Ureter (tissue), 1 donor: ENCODE measurements around the gene RPL37. TPM values are rescaled to one million over a fixed set of nuclear protein-coding genes. Genes with fewer than 3 reads are reported as not detected.
"Not testable (repeated sequence)": the region's sequence is repeated elsewhere in the genome, so short reads cannot be mapped to it uniquely, and the experiment has no call there.

Source experiments
- DNase-seq: peaks from one replicate; pipeline ENCODE4 v3.0.0-alpha.2; 2020; ENCODE audit warnings: low spot score
- total RNA-seq: library from RNA; stranded (reverse); gene quantifications from one replicate; pipeline ENCODE4 v1.2.4, GENCODE V29; 2023
- donor health status: DM: yes; HTN: yes; CAD: no.

RPL37 gene
- total RNA-seq, 1 donor from 2014 or later = 1,647 TPM

DNA sequence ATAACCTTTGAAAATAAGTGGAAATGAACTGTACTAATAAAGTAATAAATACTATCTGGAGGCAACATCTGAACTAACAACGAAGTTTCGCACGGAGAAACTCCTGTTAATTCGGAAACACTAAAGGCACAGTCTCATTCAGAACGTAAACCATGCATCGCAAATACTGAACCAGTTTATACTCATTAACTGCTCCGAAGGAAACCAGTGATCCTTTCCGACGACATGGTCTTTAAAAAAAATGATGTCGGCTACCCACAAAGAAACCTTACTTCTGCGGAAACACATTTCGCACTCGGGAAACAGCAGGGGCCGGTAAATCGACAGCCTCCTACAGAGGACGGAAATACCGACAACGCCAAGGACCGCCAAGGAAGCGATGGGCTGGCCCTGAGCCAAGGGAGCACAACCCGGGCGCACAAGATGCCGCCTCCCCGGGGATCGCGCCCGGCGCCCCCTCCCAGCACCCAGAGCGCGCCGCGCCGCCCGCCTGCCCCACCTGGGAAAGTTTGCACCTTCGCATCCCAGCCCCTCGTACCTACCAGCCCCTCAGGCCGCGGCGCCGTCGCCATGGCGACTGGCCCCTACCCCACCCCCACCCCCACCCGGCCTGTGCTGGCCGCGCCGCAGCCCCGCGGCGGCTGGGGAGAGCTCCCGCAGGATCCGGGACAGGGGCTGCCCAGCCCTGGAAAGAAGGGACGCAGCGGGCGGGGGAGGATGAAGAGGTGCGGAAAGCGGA lies 37.6 kb downstream of the RPL37 start:
- peak; percentile 80 for DNase-seq

DNA sequence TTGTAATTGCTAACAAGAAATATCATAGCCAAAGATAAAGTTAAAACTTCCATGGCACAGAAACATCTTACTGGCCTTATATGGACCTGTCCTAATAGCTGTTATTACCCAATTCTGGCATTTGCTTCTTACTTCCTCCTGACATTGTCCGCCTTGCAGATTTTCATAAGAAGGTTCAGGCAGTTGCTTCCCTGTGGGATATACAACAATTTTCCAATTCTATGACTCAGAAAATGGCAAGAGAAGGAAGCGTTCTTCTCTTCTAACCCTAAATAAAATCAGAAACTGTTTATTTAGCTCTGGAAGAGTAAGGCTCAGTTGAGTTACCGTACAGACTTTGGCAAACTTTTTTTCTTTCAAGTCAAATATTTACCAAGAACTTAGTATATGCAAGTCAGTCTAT lies 38.5 kb downstream of the RPL37 start:
- DNase-seq = no peak

DNA sequence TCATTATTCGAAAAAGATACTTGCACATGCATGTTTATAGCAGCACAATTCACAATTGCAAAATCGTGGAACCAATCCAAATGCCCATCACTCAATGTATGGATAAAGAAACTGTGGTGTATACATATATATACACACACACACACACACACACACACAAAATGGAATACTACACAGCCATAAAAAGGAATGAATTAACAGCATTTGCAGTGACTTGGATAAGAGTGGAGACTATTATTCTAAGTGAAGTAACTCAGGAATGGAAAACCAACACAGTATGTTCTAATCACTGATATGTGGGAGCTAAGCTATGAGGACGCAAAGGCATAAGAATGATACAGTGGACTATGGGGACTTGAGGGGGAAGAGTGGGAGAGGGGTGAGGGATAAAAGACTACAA lies 40.1 kb downstream of the RPL37 start:
- not testable (repeated sequence) for DNase-seq

DNA sequence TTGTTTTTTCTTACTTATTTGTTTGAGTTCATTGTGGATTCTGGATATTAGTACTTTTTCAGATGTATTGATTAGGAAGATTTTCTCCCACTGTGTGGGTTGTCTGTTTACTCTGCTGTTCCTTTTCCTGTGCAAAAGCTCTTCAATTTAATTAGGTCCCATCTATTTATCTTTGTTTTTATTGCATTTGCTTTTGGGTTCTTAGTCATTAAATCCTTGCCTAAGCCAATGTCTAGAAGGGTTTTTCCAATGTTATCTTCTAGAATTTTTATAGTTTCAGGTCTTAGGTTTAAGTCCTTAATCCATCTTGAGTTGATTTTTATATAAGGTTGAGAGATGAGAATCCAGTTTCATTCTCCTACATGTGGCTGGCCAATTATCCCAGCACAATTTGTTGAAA lies 40.7 kb downstream of the RPL37 start:
- not testable (repeated sequence) for DNase-seq

DNA sequence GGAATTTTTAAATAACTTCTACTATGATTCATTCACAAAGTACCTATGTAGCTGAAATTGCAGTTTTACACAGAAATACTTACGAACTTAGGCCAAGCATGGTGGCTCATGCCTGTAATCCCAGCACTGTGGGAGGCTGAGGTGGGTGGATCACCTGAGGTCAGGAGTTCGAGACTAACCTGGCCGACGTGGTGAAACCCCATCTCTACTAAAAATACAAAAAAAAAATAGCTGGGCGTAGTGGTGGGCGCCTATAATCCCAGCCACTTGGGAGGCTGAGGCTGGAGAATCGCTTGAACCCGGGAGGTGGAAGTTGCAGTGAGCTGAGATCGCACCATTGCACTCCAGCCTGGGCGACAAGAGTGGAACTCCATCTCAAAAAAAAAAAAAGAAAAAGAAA lies 42.3 kb downstream of the RPL37 start:
- not testable (repeated sequence) for DNase-seq

DNA sequence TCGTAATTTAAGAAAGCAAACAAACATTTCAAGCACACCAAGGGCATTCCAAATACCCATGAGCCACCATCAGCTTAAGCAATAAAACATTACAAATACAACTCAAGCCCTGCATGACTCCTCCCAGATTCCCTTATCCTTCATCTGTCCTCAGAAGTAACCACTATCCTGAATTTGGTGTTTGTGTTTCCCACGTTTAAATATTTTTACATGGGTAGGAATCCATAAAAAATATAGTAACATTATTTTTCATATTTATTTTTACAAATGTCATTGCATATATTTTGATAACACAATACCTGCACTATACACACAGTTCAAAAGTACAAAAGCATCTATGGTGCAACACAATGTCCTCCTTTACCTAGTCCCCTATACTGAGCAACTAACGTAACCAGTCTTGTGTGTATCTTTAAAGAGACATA lies 43.3 kb downstream of the RPL37 start:
- no peak for DNase-seq

DNA sequence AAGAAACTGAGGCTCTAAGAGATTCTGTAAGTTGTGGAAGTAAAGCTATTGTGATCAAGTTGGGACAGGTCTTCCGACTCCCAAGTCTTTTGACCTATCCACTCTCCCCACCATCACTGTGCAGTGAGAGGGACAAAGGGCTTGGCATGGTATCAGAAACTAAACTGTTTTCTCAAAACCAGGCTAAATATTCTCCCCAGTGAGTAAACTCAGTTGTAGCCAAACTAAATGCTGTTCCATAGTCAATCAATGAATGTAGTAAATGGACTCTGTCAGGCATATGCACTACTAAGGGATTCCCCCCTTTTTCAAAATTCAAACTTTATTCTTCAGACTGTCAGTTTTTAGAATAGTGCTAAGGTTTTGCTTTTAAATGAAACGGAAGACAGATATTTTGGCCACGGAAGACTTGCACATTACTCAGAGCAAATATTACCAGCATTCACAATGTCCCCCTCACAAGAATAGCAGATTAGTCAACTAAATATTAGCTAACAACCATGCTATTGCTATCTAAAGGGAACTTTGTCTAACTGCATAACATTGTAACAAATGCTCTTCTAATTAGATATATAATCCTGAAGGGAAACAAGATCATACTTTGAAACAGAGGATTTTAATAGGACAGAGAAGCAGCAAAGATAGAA lies 44.0 kb downstream of the RPL37 start:
- DNase-seq = no peak

DNA sequence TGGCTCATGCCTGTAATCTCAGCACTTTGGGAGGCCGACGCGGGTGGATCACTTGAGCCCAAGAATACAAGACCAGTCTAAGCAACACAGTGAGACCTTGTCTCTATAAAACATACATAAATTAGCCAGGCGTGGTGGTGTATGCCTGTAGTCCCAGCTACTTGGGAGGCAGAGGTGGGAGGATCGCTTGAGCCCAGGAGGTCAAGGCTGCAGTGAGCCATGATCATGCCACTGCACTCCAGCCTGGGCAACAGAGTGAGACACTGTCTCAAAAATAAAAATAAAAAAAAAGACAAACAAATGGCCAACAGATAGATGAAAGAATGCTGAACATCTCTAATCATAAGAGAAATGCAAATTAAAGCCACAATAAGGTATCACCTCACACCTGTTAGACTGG lies 46.1 kb downstream of the RPL37 start:
- not testable (repeated sequence) for DNase-seq

DNA sequence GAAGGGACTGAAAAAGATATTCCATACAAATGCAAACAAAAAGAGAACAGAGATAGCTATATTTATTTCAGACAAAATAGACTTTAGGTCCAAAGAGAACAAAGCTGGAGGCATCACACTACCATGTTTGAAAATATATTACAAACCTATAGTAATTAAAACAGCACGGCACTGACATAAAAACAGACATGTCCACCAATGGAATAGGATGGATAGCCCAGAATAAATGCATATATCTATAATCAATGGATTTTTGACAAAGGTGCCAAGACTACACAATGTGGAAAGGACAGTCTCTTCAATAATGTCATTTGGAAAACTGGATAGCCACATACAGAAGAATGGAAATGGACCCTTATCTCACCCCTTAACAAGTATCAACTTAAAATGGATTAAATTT lies 47.0 kb downstream of the RPL37 start:
- no peak for DNase-seq

DNA sequence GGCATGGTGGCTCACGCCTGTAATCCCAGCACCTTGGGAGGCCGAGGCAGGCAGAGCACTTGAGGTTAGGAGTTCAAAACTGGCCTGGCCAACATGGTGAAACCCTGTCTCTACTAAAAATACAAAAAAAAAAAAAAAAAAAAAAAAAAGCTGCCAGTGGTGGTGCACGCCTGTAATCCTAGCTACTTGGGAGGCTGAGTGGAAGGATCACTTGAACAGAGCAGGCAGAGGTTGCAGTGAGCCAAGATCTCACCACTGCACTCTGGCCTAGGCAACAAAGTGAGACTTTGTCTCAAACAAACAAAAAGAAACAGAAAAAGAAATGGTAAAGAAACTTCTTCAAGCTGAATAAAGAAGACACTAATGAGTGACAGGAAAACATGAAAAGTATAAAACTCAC lies 48.4 kb downstream of the RPL37 start:
- DNase-seq = not testable (repeated sequence)

DNA sequence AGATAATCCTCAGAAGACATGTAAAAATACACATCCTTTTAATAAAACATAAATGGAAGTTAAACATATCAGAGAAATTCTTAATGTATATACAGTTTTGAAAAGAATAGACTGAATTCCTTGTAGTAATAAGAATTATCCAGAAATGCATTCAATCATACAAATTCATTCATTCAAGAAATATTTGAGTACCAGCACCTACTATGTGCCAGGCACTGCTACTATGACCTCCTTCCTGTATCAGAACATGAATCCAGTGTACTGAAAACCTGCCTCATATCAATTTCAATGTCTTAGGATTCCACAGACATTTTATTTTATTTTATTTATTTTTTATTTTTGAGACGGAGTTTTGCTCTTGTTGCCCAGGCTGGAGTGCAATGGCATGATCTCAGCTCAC lies 50.1 kb downstream of the RPL37 start:
- DNase-seq = no peak

DNA sequence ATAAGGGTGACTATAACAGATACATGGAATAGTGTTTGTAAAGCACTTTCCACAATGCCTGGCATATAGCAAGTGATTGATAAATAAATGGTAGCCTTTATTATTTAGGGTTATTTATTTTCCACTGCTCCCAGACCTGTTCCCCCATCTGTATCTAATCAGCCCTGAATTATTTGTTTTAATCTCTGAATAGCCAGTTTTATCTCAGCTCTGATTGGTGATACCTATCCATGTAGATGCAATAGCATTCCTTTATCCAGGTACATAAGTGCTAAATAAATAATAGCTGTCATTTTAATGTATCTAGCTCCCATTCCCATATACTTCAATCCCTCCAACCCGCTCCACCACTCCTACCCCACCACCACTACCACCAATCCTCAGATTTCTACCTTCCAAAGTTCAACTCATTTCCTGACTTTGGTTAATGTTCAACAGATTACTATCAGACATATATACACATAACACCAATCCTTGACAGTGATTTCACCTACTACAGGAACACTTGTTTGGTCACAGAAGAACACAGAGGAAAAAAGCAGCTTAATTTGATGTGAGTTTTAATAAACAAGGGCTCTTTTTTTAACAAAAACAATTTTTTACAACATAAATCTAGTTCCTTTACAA lies 50.9 kb downstream of the RPL37 start:
- no peak for DNase-seq

DNA sequence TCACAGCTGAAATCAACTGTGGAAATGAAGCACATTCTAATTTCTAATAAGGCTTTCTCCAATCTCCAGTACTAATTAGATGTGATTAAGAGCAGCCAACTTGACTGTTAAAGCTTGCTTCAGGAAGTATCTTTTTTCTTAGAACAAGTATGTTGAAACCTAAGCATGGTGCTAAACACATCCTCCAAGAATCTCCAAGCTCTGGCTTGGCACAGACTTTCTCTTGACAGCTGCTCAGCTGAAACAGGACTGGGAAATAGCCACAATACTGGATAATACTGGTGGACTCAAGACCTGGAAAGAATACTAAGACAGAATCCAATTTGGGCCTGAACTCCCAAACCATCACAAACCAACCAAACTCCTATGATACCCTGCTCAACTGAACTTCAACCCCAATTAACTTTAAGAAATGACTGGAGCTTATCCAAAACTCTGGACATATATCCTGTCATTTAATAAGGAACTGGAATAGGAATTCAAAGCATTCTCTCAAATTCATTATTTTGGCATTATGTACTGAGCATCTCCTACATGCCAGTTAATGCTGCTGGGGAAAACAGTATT lies 53.1 kb downstream of the RPL37 start:
- no peak for DNase-seq

DNA sequence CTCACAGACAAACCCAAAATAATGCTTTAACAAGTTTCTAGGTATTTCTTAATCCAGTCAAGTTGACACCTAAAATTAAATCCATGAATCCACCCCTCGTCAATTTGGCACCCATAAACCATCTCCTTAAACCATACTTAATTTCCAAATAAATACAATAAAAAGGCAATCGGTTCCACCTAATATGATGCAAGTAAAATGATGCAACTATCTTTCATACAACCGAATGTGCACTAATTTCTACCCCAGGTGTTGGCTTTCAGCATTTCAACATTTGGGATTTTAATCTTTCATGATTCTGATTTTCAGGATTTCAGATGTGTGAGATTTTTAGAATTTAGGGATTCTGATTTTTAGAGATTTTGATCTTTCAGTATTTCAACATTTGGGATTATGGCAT lies 54.2 kb downstream of the RPL37 start:
- DNase-seq = no peak

DNA sequence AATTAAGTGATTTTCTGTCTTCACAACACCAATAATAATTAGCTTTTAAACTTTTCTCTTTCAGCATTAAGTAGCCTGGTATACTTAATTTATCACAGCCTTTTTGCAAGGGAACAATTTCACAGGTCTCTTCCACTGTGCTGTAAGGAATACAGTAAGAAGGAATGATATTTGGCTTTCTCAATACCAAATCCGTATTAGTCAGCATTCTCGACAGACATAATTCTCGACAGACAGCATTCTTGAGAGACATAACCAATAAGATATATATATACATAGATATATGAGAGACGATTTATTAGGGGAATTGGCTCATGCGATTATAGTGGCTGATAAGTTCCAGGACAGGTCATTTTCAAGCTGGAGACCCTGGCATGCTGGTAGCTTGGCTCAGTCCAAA lies 54.8 kb downstream of the RPL37 start:
- DNase-seq = no peak

DNA sequence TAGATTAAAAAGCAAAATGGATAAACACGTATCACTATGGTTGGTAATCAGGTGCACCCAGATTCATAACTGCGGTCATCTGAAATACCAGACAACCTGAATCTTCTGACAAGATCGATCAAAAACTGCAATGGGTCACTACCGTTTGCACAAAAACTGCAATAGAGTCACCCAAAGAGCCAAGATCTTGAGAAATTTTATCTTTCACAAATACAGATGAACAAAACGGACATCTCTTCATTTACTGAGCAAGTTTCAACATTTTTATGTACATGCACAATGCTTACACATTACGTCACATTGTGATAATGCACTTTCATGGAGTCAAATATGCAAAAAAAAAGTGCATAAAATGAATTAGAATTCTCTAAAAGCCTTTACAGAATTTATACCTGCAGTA lies 55.5 kb downstream of the RPL37 start:
- no peak for DNase-seq

DNA sequence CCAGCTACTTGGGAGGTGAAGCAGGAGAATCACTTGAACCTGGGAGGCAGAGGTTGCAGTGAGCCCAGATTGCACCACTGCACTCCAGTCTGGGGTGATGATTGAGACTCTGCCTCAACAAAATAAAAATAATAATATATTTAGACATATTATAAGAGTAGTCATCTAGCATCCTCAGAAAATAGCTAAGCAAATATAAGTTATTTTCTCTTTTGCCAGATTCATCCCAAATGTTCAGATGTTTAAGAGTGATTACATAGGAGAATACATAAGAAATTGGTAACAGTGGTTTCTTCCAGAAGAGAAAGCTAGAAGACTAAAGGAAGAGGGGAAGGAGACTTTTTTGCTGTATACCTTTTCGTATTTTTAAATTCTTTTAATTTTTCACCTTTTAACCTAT lies 56.9 kb downstream of the RPL37 start:
- DNase-seq = no peak

DNA sequence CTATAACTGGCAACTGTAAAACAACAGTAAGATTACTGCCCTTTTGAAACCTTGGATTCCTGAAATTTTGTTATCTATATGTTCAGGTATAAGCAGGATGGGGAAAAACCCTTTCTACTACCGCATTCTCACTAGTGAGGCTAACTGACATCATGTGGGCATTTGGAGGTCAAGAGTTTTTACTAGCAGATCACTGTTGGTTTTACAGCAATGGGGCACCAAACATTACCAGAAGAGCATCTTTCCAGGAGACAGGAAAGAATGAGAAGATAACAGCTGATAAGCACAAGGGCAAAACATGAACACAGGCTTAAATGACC lies 58.4 kb downstream of the RPL37 start:
- no peak for DNase-seq

DNA sequence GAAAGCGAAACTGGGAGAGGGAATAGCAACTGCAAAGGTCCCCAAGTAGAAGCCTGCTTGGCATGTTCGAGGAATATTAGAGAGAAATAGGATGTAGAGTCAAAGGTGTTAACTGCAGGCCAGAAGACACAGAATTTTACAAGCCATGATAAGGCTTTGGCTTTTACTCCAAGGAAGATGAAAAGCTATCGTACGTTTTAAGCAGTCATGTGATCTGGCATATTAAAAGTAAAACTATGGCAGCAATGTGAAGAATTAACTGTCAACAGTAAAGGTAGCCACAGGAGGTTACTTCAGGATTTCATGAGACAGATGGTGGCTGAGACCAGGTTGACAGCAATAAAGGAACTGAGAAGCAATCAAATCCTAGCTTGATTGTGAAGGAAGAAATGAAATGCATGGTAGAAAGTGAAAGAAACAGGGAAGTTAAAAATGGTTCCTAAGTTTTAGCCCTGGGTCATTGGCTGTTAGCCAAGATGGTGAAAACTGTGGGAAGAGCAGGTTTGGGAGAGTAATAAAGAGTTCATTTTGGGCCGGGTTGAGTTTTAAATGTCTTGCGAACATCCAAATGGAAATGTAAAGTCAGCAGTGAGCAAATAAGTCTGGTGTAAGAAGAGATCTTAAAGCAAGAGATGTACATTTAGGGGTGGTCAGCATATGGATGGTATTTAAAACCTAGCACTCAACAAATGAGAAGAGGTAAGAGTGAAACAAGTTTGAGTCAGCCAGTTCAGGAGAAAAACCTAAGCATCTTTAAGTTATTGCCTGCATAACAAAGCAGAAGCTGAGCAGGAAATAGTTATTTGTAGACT lies 59.0 kb downstream of the RPL37 start:
- no peak for DNase-seq
